Kidney (tissue), 14 donors: ENCODE measurements around the gene HPCAL1. TPM values are rescaled to one million over a fixed set of nuclear protein-coding genes. Genes with fewer than 3 reads are reported as not detected.

Experiments used
- DNase-seq, 5 donors: peaks; one replicate each; pipeline ENCODE4 v3.0.0-alpha.2; 2013 to 2020
- FAIRE-seq: peaks from 2 replicates; lab custom pipeline; 2012; peaks lifted over from hg19 to GRCh38; lab: Jason Lieb, UNC
- H3K27ac ChIP-seq, 2 donors: one replicate each; pipeline ENCODE4 v1.7.0; 2013; ENCODE audit warnings: low read depth in 2 of 2, low read length in 2 of 2, inconsistent platforms in 1 of 2
- H3K27me3 ChIP-seq: one replicate; pipeline ENCODE4 v1.7.1; 2013; ENCODE audit warnings: low read length, inconsistent platforms; ENCODE audit not compliant: control insufficient read depth, insufficient read depth
- H3K36me3 ChIP-seq, 3 donors: one replicate each; pipeline versions ENCODE4 v1.7.0 to v1.7.1; 2013; ENCODE audit warnings: low read length in 3 of 3, control low read depth in 1 of 3, inconsistent platforms in 1 of 3; ENCODE audit not compliant: insufficient read depth in 3 of 3, control insufficient read depth in 2 of 3
- H3K4me1 ChIP-seq, 3 donors: one replicate each; pipeline versions ENCODE4 v1.7.0 to v1.7.1; 2013; ENCODE audit warnings: low read length in 3 of 3, inconsistent platforms in 1 of 3, low read depth in 1 of 3; ENCODE audit not compliant: control insufficient read depth in 2 of 3, insufficient read depth in 2 of 3
- H3K4me3 ChIP-seq, 3 donors: one replicate each; pipeline versions ENCODE4 v1.7.0 to v1.8.1; 2013; ENCODE audit warnings: low read length in 3 of 3, control low read depth in 1 of 3, inconsistent platforms in 1 of 3
- H3K9ac ChIP-seq, 3 donors: one replicate each; pipeline versions ENCODE4 v1.7.0 to v1.7.1; 2013; ENCODE audit warnings: low read length in 3 of 3, control low read depth in 1 of 3, inconsistent platforms in 1 of 3
- H3K9me3 ChIP-seq, 3 donors: one replicate each; pipeline versions ENCODE4 v1.7.0 to v1.7.1; 2013; ENCODE audit warnings: low read length in 3 of 3, control low read depth in 1 of 3, inconsistent platforms in 1 of 3; ENCODE audit not compliant: control insufficient read depth in 2 of 3, insufficient read depth in 1 of 3
- CTCF ChIP-seq: IDR thresholded peaks from 3 replicates; pipeline ENCODE4 v1.5.1; 2012; ENCODE audit warnings: mild to moderate bottlenecking, moderate library complexity, borderline replicate concordance; ENCODE audit not compliant: insufficient read depth; ENCODE audit errors: extremely low read depth
- intact Hi-C: fragments of 100-400 bp; cut with DNase I; formaldehyde crosslinking; loops from one replicate; pipeline ENCODE4 v1.11.1; 2022
- polyA plus RNA-seq: library from polyadenylated mRNA; stranded (reverse); fragments of 350-450 nt; fragmentation: Illumina TruSeq; extraction: RNeasy Lipid Tissue Mini Kit (QIAGEN cat#74804); gene quantifications from one replicate; pipeline ENCODE4 v1.2.3, GENCODE V29; 2014; ENCODE audit warnings: low read depth, low replicate concordance; ENCODE audit not compliant: insufficient read depth
- total RNA-seq: library from RNA; stranded (reverse); fragmentation: NEBNext Ultra II Directional; extraction: Animal tissue kit (Norgen Biotek cat#: 25700); gene quantifications from one replicate; pipeline ENCODE4 v1.2.1, GENCODE V29; 2021
- donor health status: control.
- donor health status: control.
- donor health status: control.
- donor health status: control.
- donor health status: control.
- donor health status: DM: yes; HTN: yes; CAD: no.
- donor health status: Normal renal cell carcinoma (clear cell type).

HPCAL1 gene
- total and polyA plus RNA-seq, 2 donors from 2014 or later = 47.3 to 121 TPM

- H3K4me1 ChIP-seq = no peaks in the 10 kb centered on the region
- no peaks in the 10 kb centered on the region for H3K36me3 ChIP-seq
- no peak for TF ChIP-seq CTCF
- no peak overlapping the region for H3K27ac ChIP-seq
- DNase-seq = no peak
- no peaks in the 10 kb centered on the region for H3K9me3 ChIP-seq
- intact Hi-C loops = no loop called here
- H3K9ac ChIP-seq = no peak overlapping the region
- no peak for FAIRE-seq
- H3K4me3 ChIP-seq = no peak overlapping the region
- no peaks in the 10 kb centered on the region for H3K27me3 ChIP-seq
Measured at GRCh38 chr2:10317646-10318045, 14.9 kb downstream of the HPCAL1 start.

- H3K9me3 ChIP-seq = no peaks in the 10 kb centered on the region
- no peak overlapping the region for H3K4me3 ChIP-seq
- no peaks in the 10 kb centered on the region for H3K27me3 ChIP-seq
- H3K27ac ChIP-seq = no peak overlapping the region
- no peak for TF ChIP-seq CTCF
- no peaks in the 10 kb centered on the region for H3K4me1 ChIP-seq
- no peaks in the 10 kb centered on the region for H3K36me3 ChIP-seq
- no peak for FAIRE-seq
- H3K9ac ChIP-seq = no peak overlapping the region
- intact Hi-C loops = no loop called here
- DNase-seq = no peak
Measured at GRCh38 chr2:10318345-10318744, 15.6 kb downstream of the HPCAL1 start.

- no peak overlapping the region for H3K9ac ChIP-seq
- no peaks in the 10 kb centered on the region for H3K9me3 ChIP-seq
- no peaks in the 10 kb centered on the region for H3K27me3 ChIP-seq
- intact Hi-C loops = no loop called here
- no peak overlapping the region for H3K27ac ChIP-seq
- H3K4me1 ChIP-seq = peaks cover 0 to under 1% (median 0%) of the 10 kb centered on the region in 3 donors
- H3K4me3 ChIP-seq = no peak overlapping the region
- FAIRE-seq (no peak), DNase-seq (no peak)
- no peaks in the 10 kb centered on the region for H3K36me3 ChIP-seq
- TF ChIP-seq CTCF = no peak
Measured at GRCh38 chr2:10319892-10320574, 17.3 kb downstream of the HPCAL1 start.

GRCh38 chr2:10320575-10320931 lies 17.8 kb downstream of the HPCAL1 start:
- no peak overlapping the region for H3K9ac ChIP-seq
- no peaks in the 10 kb centered on the region for H3K36me3 ChIP-seq
- FAIRE-seq = no peak
- no peak overlapping the region for H3K4me3 ChIP-seq
- DNase-seq = no peak
- H3K27ac ChIP-seq = no peak overlapping the region
- H3K9me3 ChIP-seq = no peaks in the 10 kb centered on the region
- H3K27me3 ChIP-seq = no peaks in the 10 kb centered on the region
- TF ChIP-seq CTCF = no peak
- peaks cover 0 to 6% (median 3%) of the 10 kb centered on the region in 3 donors for H3K4me1 ChIP-seq
- intact Hi-C loops = no loop called here
